T-helper 2 cell treated with Interferon-gamma antibody and Interleukin-4, amounts not matched to agents 100 ng/mL and 5 ng/mL, for 36 hours (primary cell): ENCODE results near the gene FLT3LG. TPM values are rescaled to one million over a fixed set of nuclear protein-coding genes. Genes with fewer than 3 reads are reported as not detected.

ENCODE experiments used
- intact Hi-C: fragments of 100-400 bp; cut with micrococcal nuclease; formaldehyde crosslinking; loops from one replicate; pipeline ENCODE4 v1.15.1; 2023
- total RNA-seq: library from RNA; stranded (reverse); gene quantifications from 2 replicates; pipeline ENCODE4 v1.2.3, GENCODE V29; 2022

The FLT3LG gene
- total RNA-seq = 271 and 275 TPM in 2 replicates

- intact Hi-C loops = loop anchor here (1.0 to 10.0 kb wide), 8 partner anchors 13 to 479 kb away; partner anchors contain the start of genes ALDH16A1, CD37, GYS1 and RPL13A
These were observed at the start of gene FLT3LG for GRCh38 chr19:49473868-49474541. FLT3LG (plus strand) TSS chr19:49474215; CDS start chr19:49474640, 425 bp downstream.

- intact Hi-C loops = no loop called here
These were observed 48.8 kb upstream of the FLT3LG start, which contains the start of gene GFY for GRCh38 chr19:49425178-49425577. GFY (plus strand) TSS chr19:49425388; CDS start chr19:49426431, 1,043 bp downstream.

GRCh38 chr19:49425922-49426592 lies 48.0 kb upstream of the FLT3LG start:
- intact Hi-C loops = no loop called here

- intact Hi-C loops = no loop called here
These were observed 46.7 kb upstream of the FLT3LG start for GRCh38 chr19:49427339-49427738.

GRCh38 chr19:49427855-49428546 lies 46.0 kb upstream of the FLT3LG start:
- intact Hi-C loops = no loop called here

GRCh38 chr19:49428547-49429451 lies 45.2 kb upstream of the FLT3LG start:
- intact Hi-C loops = no loop called here

GRCh38 chr19:49430172-49430677 lies 43.8 kb upstream of the FLT3LG start:
- intact Hi-C loops = loop anchor here (1.0 kb wide), 1 partner anchor 38 kb away; no protein-coding TSS in a partner anchor

GRCh38 chr19:49430678-49431329 lies 43.2 kb upstream of the FLT3LG start:
- intact Hi-C loops = loop anchor here (1.0 kb wide), 1 partner anchor 39 kb away; no protein-coding TSS in a partner anchor

- intact Hi-C loops = no loop called here
These were observed 42.7 kb upstream of the FLT3LG start for GRCh38 chr19:49431330-49431749.

GRCh38 chr19:49432141-49433073 lies 41.6 kb upstream of the FLT3LG start:
- intact Hi-C loops = no loop called here

- intact Hi-C loops = no loop called here
These were observed 40.6 kb upstream of the FLT3LG start for GRCh38 chr19:49433240-49433901.

- intact Hi-C loops = no loop called here
These were observed 39.0 kb upstream of the FLT3LG start for GRCh38 chr19:49434907-49435583.

- intact Hi-C loops = no loop called here
These were observed 38.3 kb upstream of the FLT3LG start for GRCh38 chr19:49435670-49436069.

GRCh38 chr19:49436381-49437017 lies 37.5 kb upstream of the FLT3LG start:
- intact Hi-C loops = no loop called here

- intact Hi-C loops = no loop called here
These were observed 36.8 kb upstream of the FLT3LG start for GRCh38 chr19:49437231-49437630.

GRCh38 chr19:49438261-49438660 lies 35.8 kb upstream of the FLT3LG start:
- intact Hi-C loops = no loop called here

- intact Hi-C loops = loop anchor here (10.0 kb wide), 1 partner anchor 105 kb away; the partner anchor contains the start of gene CD37
These were observed 34.2 kb upstream of the FLT3LG start for GRCh38 chr19:49439836-49440235.
